Hepatocyte (in vitro differentiated cells): ENCODE measurements around the gene C10orf62. TPM values are rescaled to one million over a fixed set of nuclear protein-coding genes. Genes with fewer than 3 reads are reported as not detected.

ENCODE experiments used
- DNase-seq: peaks from one replicate; pipeline ENCODE4 v3.0.0-alpha.2; 2016; ENCODE audit warnings: low spot score
- H2AFZ ChIP-seq: fragments of 200-600 bp; sonication (generic); 2 replicates; pipeline ENCODE4 v1.6.0; 2016; ENCODE audit warnings: antibody characterized with exemption, mild to moderate bottlenecking
- H3K27ac ChIP-seq: fragments of 200-600 bp; sonication (generic); 2 replicates; pipeline ENCODE4 v1.5.1; 2016; ENCODE audit warnings: mild to moderate bottlenecking
- H3K27me3 ChIP-seq: fragments of 200-600 bp; sonication (generic); 2 replicates; pipeline ENCODE4 v1.6.1; 2016
- H3K36me3 ChIP-seq: fragments of 200-600 bp; sonication (generic); replicated peaks from 2 replicates; pipeline ENCODE4 v1.5.1; 2016; ENCODE audit warnings: low read depth; ENCODE audit not compliant: insufficient read depth
- H3K4me1 ChIP-seq: fragments of 200-600 bp; sonication (generic); 2 replicates; pipeline ENCODE4 v1.5.1; 2016; ENCODE audit warnings: mild to moderate bottlenecking, moderate library complexity; ENCODE audit not compliant: insufficient read depth
- H3K4me2 ChIP-seq: fragments of 200-600 bp; sonication (generic); 2 replicates; pipeline ENCODE4 v1.6.0; 2016
- H3K4me3 ChIP-seq: fragments of 200-600 bp; sonication (generic); 2 replicates; pipeline ENCODE4 v1.5.1; 2016; ENCODE audit warnings: mild to moderate bottlenecking
- H3K79me2 ChIP-seq: fragments of 200-600 bp; sonication (generic); 2 replicates; pipeline ENCODE4 v1.6.0; 2017; ENCODE audit warnings: mild to moderate bottlenecking
- H3K9me2 ChIP-seq: fragments of 200-600 bp; sonication (generic); replicated peaks from 2 replicates; pipeline ENCODE4 v1.6.0; 2017; ENCODE audit warnings: mild to moderate bottlenecking; ENCODE audit not compliant: insufficient read depth
- H3K9me3 ChIP-seq: fragments of 200-600 bp; sonication (generic); 2 replicates; pipeline ENCODE4 v1.5.1; 2016; ENCODE audit warnings: low read depth, mild to moderate bottlenecking
- H4K20me1 ChIP-seq: fragments of 200-600 bp; sonication (generic); 2 replicates; pipeline ENCODE4 v1.6.0; 2016; ENCODE audit warnings: mild to moderate bottlenecking; ENCODE audit not compliant: insufficient read depth, poor library complexity, severe bottlenecking
- CTCF ChIP-seq: fragments of 200-600 bp; sonication (generic); IDR thresholded peaks from 2 replicates; pipeline ENCODE4 v1.5.1; 2016; ENCODE audit warnings: antibody characterized with exemption, mild to moderate bottlenecking; ENCODE audit not compliant: poor library complexity
- EZH2 ChIP-seq: fragments of 200-600 bp; sonication (generic); IDR thresholded peaks from 2 replicates; pipeline ENCODE4 v1.6.1; 2016; ENCODE audit warnings: antibody characterized with exemption, mild to moderate bottlenecking, borderline replicate concordance
- EZH2phosphoT487 ChIP-seq: fragments of 200-600 bp; sonication (generic); IDR thresholded peaks from one replicate; pipeline ENCODE4 v1.6.1; 2018; ENCODE audit warnings: antibody characterized with exemption, mild to moderate bottlenecking, low read depth, moderate library complexity; ENCODE audit not compliant: unreplicated experiment, severe bottlenecking
- WGBS: methylation state at CpG from one replicate; pipeline ENCODE4 v1.1.6; 2016; ENCODE audit warnings: low lambda C conversion rate; ENCODE audit errors: missing lambda C conversion rate; 5-methylcytosine and 5-hydroxymethylcytosine counted together
- polyA plus RNA-seq: library from polyadenylated mRNA; unstranded; fragments of >200 nt; fragmentation: Nextera tagmentation; extraction: Ambion mirVana; gene quantifications from 2 replicates; pipeline ENCODE4 v1.2.1, GENCODE V29; 2016
- total RNA-seq: library from RNA; depleted of rRNA; stranded (reverse); fragments of >200 nt; gene quantifications from 2 replicates; pipeline ENCODE4 v1.2.3, GENCODE V29; 2014

Gene C10orf62
- total and polyA plus RNA-seq, 2 experiments from 2014 or later: 0.23 TPM; not detected in 1

- no peaks in the 10 kb centered on the region for H3K9me2 ChIP-seq
- no peaks in the 10 kb centered on the region for H3K9me3 ChIP-seq
- no peak overlapping the region for H2AFZ ChIP-seq
- no peak overlapping the region for H3K4me3 ChIP-seq
- H3K4me1 ChIP-seq: no peaks in the 10 kb centered on the region
- no peak overlapping the region for H3K4me2 ChIP-seq
- no peaks in the 10 kb centered on the region for H4K20me1 ChIP-seq
- no peaks in the 10 kb centered on the region for H3K36me3 ChIP-seq
- no peak overlapping the region for H3K27ac ChIP-seq
- H3K27me3 ChIP-seq: no peaks in the 10 kb centered on the region
- WGBS: 92% methylated on average over 1 of the region's 1 CpG
- DNase-seq: no peak
- no peaks in the 10 kb centered on the region for H3K79me2 ChIP-seq
- TF ChIP-seq CTCF (no peak), EZH2phosphoT487 (no peak), EZH2 (no peak)
Observed at GRCh38 chr10:97600616-97601015, 11.1 kb downstream of the C10orf62 start.

GRCh38 chr10:97601268-97602215, 12.0 kb downstream of the C10orf62 start:
- H4K20me1 ChIP-seq: no peaks in the 10 kb centered on the region
- no peak overlapping the region for H3K4me2 ChIP-seq
- TF ChIP-seq CTCF (no peak), EZH2phosphoT487 (no peak), EZH2 (no peak)
- no peaks in the 10 kb centered on the region for H3K9me3 ChIP-seq
- no peak for DNase-seq
- H3K36me3 ChIP-seq: no peaks in the 10 kb centered on the region
- no peaks in the 10 kb centered on the region for H3K79me2 ChIP-seq
- no peak overlapping the region for H3K4me3 ChIP-seq
- H3K9me2 ChIP-seq: no peaks in the 10 kb centered on the region
- H3K4me1 ChIP-seq: no peaks in the 10 kb centered on the region
- H3K27me3 ChIP-seq: no peaks in the 10 kb centered on the region
- WGBS: 85% methylated on average over 21 of the region's 21 CpGs
- H3K27ac ChIP-seq: no peak overlapping the region
- H2AFZ ChIP-seq: no peak overlapping the region

- Histone ChIP-seq H3K79me2 (no peaks in the 10 kb centered on the region), H3K9me2 (no peaks in the 10 kb centered on the region), H4K20me1 (no peaks in the 10 kb centered on the region), H3K4me2 (no peak overlapping the region), H2AFZ (no peak overlapping the region), H3K27ac (no peak overlapping the region), H3K4me1 (no peaks in the 10 kb centered on the region), H3K9me3 (no peaks in the 10 kb centered on the region), H3K36me3 (no peaks in the 10 kb centered on the region), H3K27me3 (no peaks in the 10 kb centered on the region), H3K4me3 (no peak overlapping the region)
- 90% methylated on average over 5 of the region's 5 CpGs for WGBS
- TF ChIP-seq CTCF: no peak
- DNase-seq: no peak
Observed at GRCh38 chr10:97607095-97607636, 17.6 kb downstream of the C10orf62 start.
